ENCODE data around the gene SGIP1.

The SGIP1 gene

GRCh38 chr1:66517959-66518358 lies 16.0 kb upstream of the SGIP1 start:
- no peaks in the 10 kb centered on the region for H3K27me3 Mint-ChIP-seq (ENCODE audit: low read depth)
- TF ChIP-seq CTCF (IDR thresholded peaks at IDR 0.05; ENCODE audit: unreplicated experiment in 3 of 3), result no peak
- H3K36me3 Mint-ChIP-seq (ENCODE audit: low read depth), result no peaks in the 10 kb centered on the region
- peaks cover 15% of the 10 kb centered on the region for H3K9me3 Mint-ChIP-seq
- no peak overlapping the region for H3K4me3 Mint-ChIP-seq
- no peaks in the 10 kb centered on the region for H3K4me1 Mint-ChIP-seq
- H3K27ac Mint-ChIP-seq, result no peak overlapping the region

- Mint-ChIP-seq H3K36me3 (ENCODE audit: low read depth) (no peaks in the 10 kb centered on the region), H3K27me3 (ENCODE audit: low read depth) (no peaks in the 10 kb centered on the region), H3K27ac (no peak overlapping the region), H3K9me3 (peaks cover 8% of the 10 kb centered on the region), H3K4me1 (no peaks in the 10 kb centered on the region), H3K4me3 (no peak overlapping the region)
- no peak for TF ChIP-seq CTCF (IDR thresholded peaks at IDR 0.05; ENCODE audit: unreplicated experiment in 3 of 3)
Observed at GRCh38 chr1:66518654-66519053, 15.3 kb upstream of the SGIP1 start.

GRCh38 chr1:66519992-66520391 lies 14.0 kb upstream of the SGIP1 start:
- Mint-ChIP-seq H3K4me3 (no peak overlapping the region), H3K9me3 (peaks cover 4% of the 10 kb centered on the region), H3K36me3 (ENCODE audit: low read depth) (no peaks in the 10 kb centered on the region), H3K27ac (no peak overlapping the region), H3K4me1 (no peaks in the 10 kb centered on the region), H3K27me3 (ENCODE audit: low read depth) (no peaks in the 10 kb centered on the region)
- no peak for TF ChIP-seq CTCF (IDR thresholded peaks at IDR 0.05; ENCODE audit: unreplicated experiment in 3 of 3)

- no peak for TF ChIP-seq CTCF (IDR thresholded peaks at IDR 0.05; ENCODE audit: unreplicated experiment in 3 of 3)
- H3K27ac Mint-ChIP-seq, result no peak overlapping the region
- no peak overlapping the region for H3K4me3 Mint-ChIP-seq
- no peaks in the 10 kb centered on the region for H3K27me3 Mint-ChIP-seq (ENCODE audit: low read depth)
- H3K9me3 Mint-ChIP-seq, result peaks cover 2% of the 10 kb centered on the region
- H3K4me1 Mint-ChIP-seq, result no peaks in the 10 kb centered on the region
- H3K36me3 Mint-ChIP-seq (ENCODE audit: low read depth), result no peaks in the 10 kb centered on the region
Observed at GRCh38 chr1:66520655-66521054, 13.3 kb upstream of the SGIP1 start.

- no peaks in the 10 kb centered on the region for H3K36me3 Mint-ChIP-seq (ENCODE audit: low read depth)
- H3K4me3 Mint-ChIP-seq, result no peak overlapping the region
- H3K9me3 Mint-ChIP-seq, result peaks cover 2% of the 10 kb centered on the region
- TF ChIP-seq CTCF (IDR thresholded peaks at IDR 0.05; ENCODE audit: unreplicated experiment in 3 of 3), result no peak
- H3K27ac Mint-ChIP-seq, result no peak overlapping the region
- no peaks in the 10 kb centered on the region for H3K27me3 Mint-ChIP-seq (ENCODE audit: low read depth)
- no peaks in the 10 kb centered on the region for H3K4me1 Mint-ChIP-seq
Observed at GRCh38 chr1:66521721-66522365, 12.1 kb upstream of the SGIP1 start.

- no peak for TF ChIP-seq CTCF (IDR thresholded peaks at IDR 0.05; ENCODE audit: unreplicated experiment in 3 of 3)
- Mint-ChIP-seq H3K4me1 (peaks cover under 1% of the 10 kb centered on the region), H3K9me3 (no peaks in the 10 kb centered on the region), H3K27ac (no peak overlapping the region), H3K4me3 (no peak overlapping the region), H3K36me3 (ENCODE audit: low read depth) (no peaks in the 10 kb centered on the region), H3K27me3 (ENCODE audit: low read depth) (no peaks in the 10 kb centered on the region)
Observed at GRCh38 chr1:66523562-66523961, 10.4 kb upstream of the SGIP1 start.
